Heart left ventricle (tissue), 16 donors: ENCODE measurements around the gene DAND5. TPM values are rescaled to one million over a fixed set of nuclear protein-coding genes. Genes with fewer than 3 reads are reported as not detected.

ENCODE experiments used
- ATAC-seq, 4 donors: fragments of 200-7000 bp; cut with Tn5 transposase; one replicate each; pipeline ENCODE4 v1.9.1; 2020 to 2022; ENCODE audit warnings: moderate library complexity in 4 of 4, mild to moderate bottlenecking in 3 of 4, moderate number of reproducible peaks in 1 of 4
- DNase-seq, 5 donors: peaks; one replicate each; pipeline ENCODE4 v3.0.0-alpha.2; 2020
- H3K27ac ChIP-seq, 12 donors: fragments of 200-600 bp; sonication (generic) in 4 of 12; one replicate each; pipeline versions ENCODE4 v1.5.0 to v1.8.0; 2016 to 2022; ENCODE audit warnings: mild to moderate bottlenecking in 2 of 12
- H3K27me3 ChIP-seq, 9 donors: fragments of 200-600 bp; sonication (generic) in 2 of 9; one replicate each; pipeline versions ENCODE4 v1.5.1 to v1.8.0; 2016 to 2022; ENCODE audit warnings: mild to moderate bottlenecking in 3 of 9
- H3K36me3 ChIP-seq, 9 donors: fragments of 200-600 bp; sonication (generic) in 2 of 9; one replicate each; pipeline versions ENCODE4 v1.5.0 to v1.8.0; 2018 to 2022; ENCODE audit warnings: mild to moderate bottlenecking in 2 of 9
- H3K4me1 ChIP-seq, 12 donors: fragments of 200-600 bp; sonication (generic) in 4 of 12; one replicate each; pipeline versions ENCODE4 v1.5.0 to v1.8.0; 2016 to 2022; ENCODE audit warnings: mild to moderate bottlenecking in 3 of 12
- H3K4me3 ChIP-seq, 12 donors: fragments of 200-600 bp; sonication (generic) in 4 of 12; one replicate each; pipeline versions ENCODE4 v1.5.0 to v1.8.0; 2017 to 2022; ENCODE audit warnings: mild to moderate bottlenecking in 9 of 12, moderate library complexity in 4 of 12
- H3K9me3 ChIP-seq, 12 donors: fragments of 200-600 bp; sonication (generic) in 4 of 12; one replicate each; pipeline versions ENCODE4 v1.5.0 to v1.8.0; 2016 to 2022; ENCODE audit warnings: mild to moderate bottlenecking in 1 of 12
- CTCF ChIP-seq, 12 donors: fragments of 200-600 bp; sonication (generic) in 4 of 12; IDR thresholded peaks; one replicate each; pipeline versions ENCODE4 v1.5.0 to v1.8.0; 2018 to 2022; ENCODE audit warnings: antibody characterized with exemption in 12 of 12, mild to moderate bottlenecking in 5 of 12
- POLR2A ChIP-seq, 2 donors: fragments of 450-650 bp; IDR thresholded peaks; one replicate each; pipeline ENCODE4 v1.6.1; 2017; ENCODE audit warnings: antibody characterized with exemption in 2 of 2, mild to moderate bottlenecking in 2 of 2, moderate library complexity in 2 of 2
- WGBS, 4 donors: extraction: QIAGEN DNeasy Blood & Tissue Kit in 2 of 4; methylation state at CpG; one replicate each; pipeline versions ENCODE4 v1.1.5 to v1.1.7; 2013 to 2018; 5-methylcytosine and 5-hydroxymethylcytosine counted together
- intact Hi-C, 10 donors: fragments of 100-400 bp; cut with DNase I; formaldehyde crosslinking; loops; one replicate each; pipeline versions ENCODE4 v1.11.1 to v1.14.2; 2022
- polyA plus RNA-seq, 2 donors: library from polyadenylated mRNA; stranded (reverse); fragments of 200-250 nt; gene quantifications; one replicate each; pipeline ENCODE4 v1.2.3, GENCODE V29; 2013
- total RNA-seq, 9 donors: library from RNA; depleted of rRNA in 2 of 9; stranded (reverse); fragments of >200 nt in 2 of 9; fragmentation: NEBNext Ultra II Directional in 3 of 9; extraction: Animal tissue kit (Norgen Biotek cat#: 25700) in 3 of 9; gene quantifications; one replicate each; pipeline versions ENCODE4 v1.1.0 to v1.2.4, GENCODE V29; 2016 to 2023
- donor health status: ischemic (EF 13 %, LVEDD 7.1; RV severe dilation, severe dysfunction).
- donor health status: healthy with polysubstance abuse.
- donor health status: DM: no; HTN: yes; CAD: no.
- donor health status: DM: no; HTN: no; CAD: no.
- donor health status: ischemic (EF 25% LVEDD 6.9; RV normal size, moderate dysfunction).
- donor health status: ischemic (EF 25% LVEDD 5.7; RV mildly dilated, moderate dysfunction).
- donor health status: healthy.
- donor health status: DM: yes; HTN: yes; CAD: no.
- donor health status: ischemic (EF 35%, LVEDD 5.7; RV mildly dilated, moderate dysfunction).
- donor health status: nonischemic (EF 11% LVEDD 7.7; RV severe dilation, severe dysfunction).
- donor health status: DM: yes; HTN: yes; CAD: no.
- donor health status: PGD.
- donor health status: ischemic (EF 29% LVEDD 5.4; RV normal size, mild dysfunction).
- donor health status: nonischemic (EF 23%, LVEDD 6.1; RV moderate dilation, normal function).

Gene DAND5
- total and polyA plus RNA-seq, 11 donors = 1.4 to 13.6 (median 8.4) TPM

GRCh38 chr19:12924621-12925310 lies 44.6 kb upstream of the DAND5 start:
- no peak for TF ChIP-seq CTCF (IDR thresholded peaks at IDR 0.05)
- intact Hi-C loops = no loop called here
- Histone ChIP-seq H3K9me3 (no peaks in the 10 kb centered on the region), H3K4me3 (no peak overlapping the region), H3K4me1 (no peaks in the 10 kb centered on the region), H3K36me3 (peaks cover 4 to 78% (median 77%) of the 10 kb centered on the region in 9 donors), H3K27me3 (no peaks in the 10 kb centered on the region), H3K27ac (no peak overlapping the region)
- WGBS, 4 donors = 94 to 97% (median 96%) methylated on average over 28 to 29 of the region's 29 CpGs
- no peak for DNase-seq
- ATAC-seq = peak in 1 of 4 donors; percentile 12

GRCh38 chr19:12930002-12930645 lies 39.3 kb upstream of the DAND5 start:
- WGBS, 4 donors = 91 to 93% (median 93%) methylated on average over 19 of the region's 19 CpGs
- H3K36me3 ChIP-seq = peaks cover 0 to 65% (median 57%) of the 10 kb centered on the region in 9 donors

GRCh38 chr19:12932392-12933286 lies 36.7 kb upstream of the DAND5 start:
- no peak for ATAC-seq
- no peak for DNase-seq
- Histone ChIP-seq H3K4me3 (peak overlapping the region; percentile 72 to 100 (median 88)), H3K9me3 (no peaks in the 10 kb centered on the region), H3K36me3 (peaks cover 0 to 40% (median 32%) of the 10 kb centered on the region in 9 donors), H3K27ac (peak overlapping the region in 11 of 12 donors; percentile 71 to 92 (median 86)), H3K27me3 (no peaks in the 10 kb centered on the region), H3K4me1 (peaks cover 6 to 32% (median 16%) of the 10 kb centered on the region in 12 donors)
- intact Hi-C loops = loop anchor here in 1 of 10 donors (10.0 kb wide), 1 partner anchor 48 kb away; the partner anchor contains the start of genes DNASE2 and KLF1
- TF ChIP-seq CTCF (IDR thresholded peaks at IDR 0.05) (no peak), POLR2A (IDR thresholded peaks at IDR 0.05) (no peak)
- 31 to 35% (median 33%) methylated on average over 16 of the region's 16 CpGs for WGBS, 4 donors

More at GRCh38 chr19:12930002-12930645, 39.3 kb upstream of the DAND5 start:
- H3K4me1 ChIP-seq = peaks cover 4 to 20% (median 13%) of the 10 kb centered on the region in 12 donors
- no peaks in the 10 kb centered on the region for H3K27me3 ChIP-seq
- DNase-seq (no peak), ATAC-seq (no peak)
- no peak overlapping the region for H3K27ac ChIP-seq
- no peaks in the 10 kb centered on the region for H3K9me3 ChIP-seq
- H3K4me3 ChIP-seq = no peak overlapping the region
- intact Hi-C loops = loop anchor here in 1 of 10 donors (10.0 kb wide), 1 partner anchor 45 kb away; the partner anchor contains the start of genes DNASE2 and KLF1
- TF ChIP-seq POLR2A (IDR thresholded peaks at IDR 0.05) (no peak), CTCF (IDR thresholded peaks at IDR 0.05) (no peak)
